HG03159 (cell line): Measurements from ENCODE around the gene MAEA.

Experiments
- ATAC-seq: cut with Tn5 transposase; IDR thresholded peaks from one replicate; pipeline ENCODE4 v1.9.1; 2021; ENCODE audit warnings: mild to moderate bottlenecking, moderate library complexity; ENCODE audit not compliant: unreplicated experiment

The MAEA gene

DNA sequence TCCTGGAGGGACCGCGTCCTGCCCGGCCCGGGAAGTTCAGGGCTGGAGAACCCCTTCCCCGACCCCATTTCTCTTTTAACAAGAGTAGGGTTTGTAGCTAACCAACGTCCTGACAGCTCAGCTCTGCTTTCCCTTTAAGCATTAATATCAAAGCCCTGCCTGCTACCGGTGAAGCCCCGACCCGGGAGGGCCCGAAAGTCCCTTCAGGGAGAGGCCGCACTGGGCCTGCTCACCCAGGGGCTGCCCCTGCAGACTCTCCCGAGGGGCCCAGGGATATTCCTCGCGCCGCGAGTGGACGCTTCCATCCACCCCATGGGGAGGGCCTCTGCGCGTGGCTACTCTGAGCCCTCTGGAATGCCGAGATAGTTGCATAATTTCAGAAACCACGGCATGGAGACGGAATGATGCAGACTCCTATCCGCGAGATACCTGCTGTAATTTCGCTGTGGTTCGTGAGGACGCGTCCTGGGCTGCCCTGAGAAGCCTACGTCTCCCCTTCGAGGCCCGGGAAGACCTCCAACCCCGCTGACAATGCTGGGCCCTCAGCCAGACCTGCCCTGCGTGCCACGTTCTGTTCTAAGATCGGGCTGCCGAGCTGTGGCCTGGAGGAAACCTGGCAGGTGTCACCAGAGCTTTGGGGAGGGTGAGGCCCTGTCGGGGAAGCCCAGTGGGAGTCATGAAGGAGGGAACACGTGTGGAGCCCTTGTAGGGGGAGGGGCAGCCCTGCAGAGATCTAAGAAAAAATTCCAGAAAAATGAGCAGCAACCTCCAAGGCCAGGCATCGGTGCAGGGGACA lies 39.8 kb upstream of the MAEA start:
- peak; percentile 5 for ATAC-seq

GRCh38 chr4:1250527-1250812 lies 39.2 kb upstream of the MAEA start:
- ATAC-seq = no peak

DNA sequence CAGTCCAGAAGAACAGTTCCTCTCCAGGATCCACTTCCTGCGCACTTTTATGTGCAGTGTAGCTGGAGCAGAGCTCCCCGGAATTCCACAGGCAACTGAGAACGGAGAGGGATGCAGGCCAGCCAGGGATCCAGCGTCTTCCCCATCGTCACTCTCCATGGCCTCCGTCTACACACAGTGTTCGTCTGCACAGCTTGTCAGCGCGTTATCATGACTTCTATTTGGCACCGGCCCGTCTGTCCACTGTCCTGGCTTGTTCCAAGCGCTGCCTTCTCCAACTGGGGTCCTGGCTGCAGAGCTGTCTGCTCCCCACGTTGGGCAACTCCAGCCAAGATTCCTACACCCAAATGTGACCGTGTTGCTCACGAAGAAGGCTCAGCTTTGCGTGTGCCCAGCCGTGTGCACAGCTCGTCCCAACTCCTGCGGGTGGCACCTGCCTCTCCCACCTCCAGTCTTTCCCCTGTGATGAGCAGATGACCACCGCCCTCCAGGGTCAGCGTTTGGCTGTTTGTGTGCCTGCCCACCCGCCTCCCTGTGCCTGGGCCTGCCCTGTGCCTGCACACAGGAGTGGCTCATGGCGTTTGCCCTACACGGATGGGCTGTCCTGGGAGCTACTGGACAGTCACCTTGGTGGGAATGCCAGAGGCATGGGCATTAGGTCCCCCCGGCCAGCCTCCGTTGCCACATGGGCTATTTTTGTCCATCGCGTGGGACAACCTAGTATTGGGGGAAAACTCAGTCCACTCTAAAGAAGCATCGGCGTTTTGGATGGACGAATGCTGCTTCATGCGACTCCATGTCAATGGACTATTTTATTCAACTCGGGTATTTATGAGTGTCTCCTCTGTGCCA lies 38.5 kb upstream of the MAEA start:
- no peak for ATAC-seq

- no peak for ATAC-seq
Measured at GRCh38 chr4:1251773-1252066, 38.0 kb upstream of the MAEA start.

DNA sequence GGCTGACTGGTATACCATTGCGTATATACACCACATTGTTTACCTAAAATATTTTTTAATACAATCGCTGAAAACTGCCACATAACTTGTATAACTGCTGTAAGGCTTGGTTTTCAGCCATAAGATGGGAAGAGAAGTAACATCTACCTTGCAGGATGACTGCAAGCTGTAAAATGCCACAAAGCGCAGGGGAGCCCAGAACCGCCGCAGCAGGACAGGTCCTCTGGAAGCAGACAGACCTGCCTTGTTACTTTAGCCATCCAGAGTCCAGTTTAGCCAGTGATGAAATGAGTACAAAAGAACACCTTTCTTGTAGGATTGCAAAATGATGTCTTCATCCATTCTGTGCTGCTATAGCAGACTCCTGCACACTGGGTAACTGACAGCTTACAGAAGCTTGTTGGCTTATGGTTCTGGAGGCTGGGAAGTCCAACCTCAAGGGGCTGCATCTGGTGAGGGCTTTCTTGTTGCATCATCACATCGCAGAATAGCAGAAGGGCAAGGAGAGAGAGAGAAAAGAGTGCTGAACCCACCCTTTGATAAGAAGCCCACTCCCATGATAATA lies 36.7 kb upstream of the MAEA start:
- ATAC-seq = no peak

- no peak for ATAC-seq
Measured at GRCh38 chr4:1253831-1254230, 35.9 kb upstream of the MAEA start.

DNA sequence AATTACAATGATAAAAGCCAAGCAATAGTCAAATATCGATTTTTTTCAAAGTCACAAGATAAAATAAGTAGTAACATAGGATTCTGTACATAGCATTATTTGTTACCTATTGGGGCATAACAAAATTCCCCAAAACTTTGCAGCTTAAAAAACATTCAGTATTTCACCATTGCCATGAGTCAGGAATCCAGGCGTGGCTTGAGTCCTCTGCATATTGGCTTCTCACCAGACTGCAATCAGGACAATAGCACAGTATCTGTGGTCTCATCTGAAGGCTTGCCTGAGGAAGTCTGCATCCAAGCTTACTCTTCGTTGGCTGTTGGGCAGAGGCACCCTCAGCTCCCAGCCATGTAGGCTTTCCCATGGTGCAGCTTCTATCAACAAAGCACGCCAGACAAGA lies 34.5 kb upstream of the MAEA start:
- no peak for ATAC-seq

- ATAC-seq = no peak
Measured at GRCh38 chr4:1255699-1256098, 34.0 kb upstream of the MAEA start.

- no peak for ATAC-seq
Measured at GRCh38 chr4:1258457-1258856, 31.2 kb upstream of the MAEA start.

DNA sequence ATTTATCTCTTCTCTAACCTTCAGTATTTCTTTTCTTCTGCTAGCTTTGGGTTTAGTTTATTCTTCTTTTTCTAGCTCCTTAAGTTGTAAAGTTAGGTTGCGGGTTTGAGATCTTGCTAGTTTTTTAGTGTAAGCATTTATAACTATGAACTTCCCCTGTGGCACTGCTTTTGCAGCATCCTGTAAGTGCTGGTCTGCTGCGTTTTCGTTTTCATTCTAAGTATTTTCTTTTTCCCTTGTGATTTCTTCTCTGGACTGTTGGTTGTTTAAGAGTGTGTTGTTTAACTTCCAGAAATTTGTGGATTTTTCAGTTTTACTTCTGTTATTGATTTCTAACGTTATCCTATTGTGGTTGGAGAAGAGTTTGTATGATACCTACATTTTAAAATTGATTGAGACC lies 29.7 kb upstream of the MAEA start:
- ATAC-seq = no peak

DNA sequence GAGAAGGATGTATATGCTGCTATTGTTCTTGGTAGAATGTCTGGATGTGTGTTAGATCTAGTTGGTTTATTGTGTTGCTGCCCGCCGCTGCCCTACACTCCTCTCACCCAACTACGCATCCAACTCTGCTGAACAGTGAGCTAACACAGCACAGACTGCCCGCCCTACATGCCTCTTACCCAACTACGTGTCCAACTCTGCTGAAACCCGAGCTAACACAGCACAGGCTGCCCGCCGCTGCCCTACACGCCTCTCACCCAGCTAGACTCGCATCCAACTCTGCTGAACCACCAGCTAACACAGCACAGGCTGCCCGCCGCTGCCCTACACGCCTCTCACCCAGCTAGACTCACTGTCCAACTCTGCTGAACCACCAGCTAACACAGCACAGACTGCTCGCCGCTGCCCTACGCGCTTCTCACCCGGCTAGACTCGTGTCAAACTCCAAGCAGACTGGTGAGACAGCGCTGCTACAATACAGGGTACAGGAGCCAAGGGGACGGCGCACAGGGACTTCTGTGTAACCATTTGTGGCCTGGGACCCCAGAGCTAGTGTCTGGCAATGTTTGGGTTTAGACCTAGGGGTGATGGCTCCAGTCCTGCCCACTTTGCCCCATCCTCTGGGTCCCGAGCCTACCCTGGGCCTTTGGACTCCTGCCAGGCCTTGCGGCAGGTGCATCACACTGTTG lies 29.1 kb upstream of the MAEA start:
- ATAC-seq = no peak

- no peak for ATAC-seq
Measured at GRCh38 chr4:1261107-1261928, 28.4 kb upstream of the MAEA start.

- no peak for ATAC-seq
Measured at GRCh38 chr4:1264942-1265341, 24.7 kb upstream of the MAEA start.

DNA sequence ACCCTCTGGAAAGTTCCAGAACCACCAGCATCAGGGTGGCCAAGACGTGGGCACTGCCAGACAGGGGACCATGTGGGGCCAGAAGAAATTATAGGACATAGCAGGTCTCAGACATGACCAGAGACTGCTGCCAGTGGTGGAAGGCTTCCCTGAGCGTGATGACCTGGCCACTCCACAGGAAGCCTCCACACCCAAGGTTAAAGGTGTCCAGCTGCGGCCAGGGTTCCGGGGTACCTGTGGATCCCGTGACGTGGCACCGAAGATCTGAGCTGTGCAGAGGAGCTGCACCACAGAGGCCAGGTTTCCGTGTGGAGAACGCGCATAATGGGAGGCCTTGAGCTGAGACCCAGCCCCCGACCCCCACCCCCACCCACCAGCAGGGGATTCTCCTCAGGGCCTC lies 24.3 kb upstream of the MAEA start:
- ATAC-seq = no peak

- ATAC-seq = no peak
Measured at GRCh38 chr4:1266881-1267763, 22.6 kb upstream of the MAEA start.

GRCh38 chr4:1269209-1269608 lies 20.5 kb upstream of the MAEA start:
- ATAC-seq = no peak

- ATAC-seq = no peak
Measured at GRCh38 chr4:1271686-1272085, 18.0 kb upstream of the MAEA start.

GRCh38 chr4:1274871-1275270 lies 14.8 kb upstream of the MAEA start:
- ATAC-seq = no peak

DNA sequence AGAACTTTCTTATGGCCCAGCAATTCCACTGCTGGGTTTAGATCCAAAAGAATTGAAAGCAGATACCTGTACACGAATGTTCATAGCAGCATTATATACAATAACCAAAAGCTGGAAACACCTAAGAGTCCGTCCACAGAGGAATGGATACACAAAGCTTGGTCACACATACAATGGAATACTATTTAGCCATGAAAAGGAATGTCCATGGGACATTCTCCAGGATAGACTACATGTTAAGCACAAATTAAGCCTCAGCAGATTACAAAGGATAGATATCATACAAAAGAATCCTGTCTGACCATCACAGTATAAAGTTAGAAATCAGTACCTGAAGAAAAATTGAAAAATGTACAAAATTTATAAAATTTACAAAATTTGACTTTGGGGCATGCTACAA lies 12.7 kb upstream of the MAEA start:
- no peak for ATAC-seq
